Measurements from ENCODE around the gene FERMT1. TPM values are rescaled to one million over a fixed set of nuclear protein-coding genes. Genes with fewer than 3 reads are reported as not detected.

FERMT1 gene
- polyA plus RNA-seq, 1 donor (not counting 4 experiments of a cell fraction or from before 2014, with no cell fraction given): 134 TPM

GRCh38 chr20:6037082-6037481, 85.7 kb downstream of the FERMT1 start:
- H3K9me1 ChIP-seq (ENCODE audit: control insufficient read depth, extremely low read depth, insufficient read depth, low read length): no peaks in the 10 kb centered on the region
- H4K20me1 ChIP-seq (ENCODE audit: control insufficient read depth, extremely low read depth, insufficient read depth, low read length): no peaks in the 10 kb centered on the region
- no peak overlapping the region for H3K9ac ChIP-seq (ENCODE audit: control insufficient read depth, extremely low read depth, insufficient read depth, low read length)
- no peaks in the 10 kb centered on the region for H3K4me1 ChIP-seq (ENCODE audit: control insufficient read depth, extremely low read depth, insufficient read depth, low read length)
- FAIRE-seq: no peak
- no peaks in the 10 kb centered on the region for H3K9me3 ChIP-seq (ENCODE audit: control insufficient read depth, low read depth, low read length)
- H3K27me3 ChIP-seq (ENCODE audit: control insufficient read depth, extremely low read depth, insufficient read depth, low read length): no peaks in the 10 kb centered on the region
- peaks cover 18 to 36% of the 10 kb centered on the region in 2 experiments for H3K36me3 ChIP-seq (ENCODE audit: control insufficient read depth in 2 of 2, extremely low read depth in 1 of 2, insufficient read depth in 2 of 2, low read length in 2 of 2)
- no peak overlapping the region for H3K27ac ChIP-seq (ENCODE audit: control insufficient read depth, insufficient read depth, low read length)
- no peak for TF ChIP-seq EZH2 (IDR thresholded peaks at IDR 0.05; ENCODE audit: low read length)
- TF ChIP-seq, protein P1, sequence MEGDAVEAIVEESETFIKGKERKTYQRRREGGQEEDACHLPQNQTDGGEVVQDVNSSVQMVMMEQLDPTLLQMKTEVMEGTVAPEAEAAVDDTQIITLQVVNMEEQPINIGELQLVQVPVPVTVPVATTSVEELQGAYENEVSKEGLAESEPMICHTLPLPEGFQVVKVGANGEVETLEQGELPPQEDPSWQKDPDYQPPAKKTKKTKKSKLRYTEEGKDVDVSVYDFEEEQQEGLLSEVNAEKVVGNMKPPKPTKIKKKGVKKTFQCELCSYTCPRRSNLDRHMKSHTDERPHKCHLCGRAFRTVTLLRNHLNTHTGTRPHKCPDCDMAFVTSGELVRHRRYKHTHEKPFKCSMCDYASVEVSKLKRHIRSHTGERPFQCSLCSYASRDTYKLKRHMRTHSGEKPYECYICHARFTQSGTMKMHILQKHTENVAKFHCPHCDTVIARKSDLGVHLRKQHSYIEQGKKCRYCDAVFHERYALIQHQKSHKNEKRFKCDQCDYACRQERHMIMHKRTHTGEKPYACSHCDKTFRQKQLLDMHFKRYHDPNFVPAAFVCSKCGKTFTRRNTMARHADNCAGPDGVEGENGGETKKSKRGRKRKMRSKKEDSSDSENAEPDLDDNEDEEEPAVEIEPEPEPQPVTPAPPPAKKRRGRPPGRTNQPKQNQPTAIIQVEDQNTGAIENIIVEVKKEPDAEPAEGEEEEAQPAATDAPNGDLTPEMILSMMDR (optimal IDR thresholded peaks at IDR 0.05 in 1 of 3, IDR thresholded peaks at IDR 0.05 in 1 of 3, conservative IDR thresholded peaks at IDR 0.05 in 1 of 3; ENCODE audit: extremely low read depth in 1 of 3, insufficient read depth in 2 of 3, low read length in 3 of 3): no peak
- DNase-seq (ENCODE audit: low read depth, low spot score): no peak
- H3K79me2 ChIP-seq (ENCODE audit: control insufficient read depth, insufficient read depth, low read length): no peaks in the 10 kb centered on the region
- dilution Hi-C loops (cut with MboI; ENCODE audit: extremely low pct_ligation_motif_present, low sequenced_read_pairs): no loop called here
- H2AFZ ChIP-seq (ENCODE audit: control insufficient read depth, low read length): no peak overlapping the region
- H3K4me3 ChIP-seq (ENCODE audit: control insufficient read depth in 2 of 3, extremely low read depth in 1 of 3, insufficient read depth in 2 of 3, low read depth in 1 of 3, low read length in 3 of 3): no peak overlapping the region
- no peak overlapping the region for H3K4me2 ChIP-seq (ENCODE audit: control insufficient read depth, extremely low read depth, insufficient read depth, low read depth, low read length)

DNA sequence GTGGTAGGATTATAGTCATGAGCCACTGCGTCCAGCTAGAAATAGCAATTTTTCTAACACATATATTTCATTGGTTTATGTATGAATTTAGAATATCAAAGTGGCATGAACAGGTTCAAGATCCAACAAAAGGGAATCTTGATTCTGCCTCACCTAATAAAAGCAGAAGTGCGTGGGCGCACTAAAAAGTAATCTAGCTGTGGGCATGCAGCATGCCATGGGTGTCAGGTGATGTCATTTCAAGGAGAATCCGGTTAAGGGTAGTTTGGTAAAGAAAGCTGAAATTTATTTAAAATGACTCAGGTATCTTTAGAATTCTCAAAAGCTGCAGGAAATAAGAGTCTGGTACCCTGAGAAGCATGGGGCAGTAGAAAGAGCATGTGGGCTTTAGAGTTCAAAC, 86.6 kb downstream of the FERMT1 start:
- dilution Hi-C loops (cut with MboI; ENCODE audit: extremely low pct_ligation_motif_present, low sequenced_read_pairs): no loop called here
- FAIRE-seq: no peak
- H3K36me3 ChIP-seq (ENCODE audit: control insufficient read depth in 2 of 2, extremely low read depth in 1 of 2, insufficient read depth in 2 of 2, low read length in 2 of 2): peaks cover 17 to 32% of the 10 kb centered on the region in 2 experiments

More for the DNA sequence above, 86.6 kb downstream of the FERMT1 start:
- Histone ChIP-seq H3K4me3 (ENCODE audit: control insufficient read depth in 2 of 3, extremely low read depth in 1 of 3, insufficient read depth in 2 of 3, low read depth in 1 of 3, low read length in 3 of 3) (no peak overlapping the region), H3K79me2 (ENCODE audit: control insufficient read depth, insufficient read depth, low read length) (no peaks in the 10 kb centered on the region), H3K27me3 (ENCODE audit: control insufficient read depth, extremely low read depth, insufficient read depth, low read length) (no peaks in the 10 kb centered on the region), H2AFZ (ENCODE audit: control insufficient read depth, low read length) (no peak overlapping the region), H3K9ac (ENCODE audit: control insufficient read depth, extremely low read depth, insufficient read depth, low read length) (no peak overlapping the region), H3K27ac (ENCODE audit: control insufficient read depth, insufficient read depth, low read length) (no peak overlapping the region), H3K4me2 (ENCODE audit: control insufficient read depth, extremely low read depth, insufficient read depth, low read depth, low read length) (no peak overlapping the region), H3K9me1 (ENCODE audit: control insufficient read depth, extremely low read depth, insufficient read depth, low read length) (no peaks in the 10 kb centered on the region), H4K20me1 (ENCODE audit: control insufficient read depth, extremely low read depth, insufficient read depth, low read length) (no peaks in the 10 kb centered on the region), H3K4me1 (ENCODE audit: control insufficient read depth, extremely low read depth, insufficient read depth, low read length) (no peaks in the 10 kb centered on the region), H3K9me3 (ENCODE audit: control insufficient read depth, low read depth, low read length) (no peaks in the 10 kb centered on the region)
- no peak for DNase-seq (ENCODE audit: low read depth, low spot score)
- TF ChIP-seq EZH2 (IDR thresholded peaks at IDR 0.05; ENCODE audit: low read length): no peak
- TF ChIP-seq, protein P1 (optimal IDR thresholded peaks at IDR 0.05 in 1 of 3, IDR thresholded peaks at IDR 0.05 in 1 of 3, conservative IDR thresholded peaks at IDR 0.05 in 1 of 3; ENCODE audit: extremely low read depth in 1 of 3, insufficient read depth in 2 of 3, low read length in 3 of 3): no peak

Measured in keratinocyte (primary cell).